Lung (tissue), 12 donors: ENCODE measurements around the gene FBF1. TPM values are rescaled to one million over a fixed set of nuclear protein-coding genes. Genes with fewer than 3 reads are reported as not detected.
A peak's percentile ranks its signal among the peaks of the same experiment; 100 is the strongest.

Source experiments
- ATAC-seq: fragments of 200-7000 bp; cut with Tn5 transposase; one replicate; pipeline ENCODE4 v1.9.1; 2020; ENCODE audit warnings: moderate number of reproducible peaks; ENCODE audit not compliant: insufficient read depth, low FRiP score
- DNase-seq, 3 donors: peaks; one replicate each; pipeline ENCODE4 v3.0.0-alpha.2; 2013 to 2017
- H3K27ac ChIP-seq, 2 donors: one replicate each; pipeline ENCODE4 v1.5.1; 2013; ENCODE audit warnings: mild to moderate bottlenecking in 2 of 2, moderate library complexity in 2 of 2, control low read depth in 1 of 2, inconsistent platforms in 1 of 2, low read depth in 1 of 2, low read length in 1 of 2
- H3K27me3 ChIP-seq, 3 donors: one replicate each; pipeline ENCODE4 v1.5.1; 2013; ENCODE audit warnings: low read length in 2 of 3; ENCODE audit not compliant: control insufficient read depth in 3 of 3, insufficient read depth in 3 of 3
- H3K36me3 ChIP-seq, 4 donors: one replicate each; pipeline ENCODE4 v1.5.1; 2013; ENCODE audit warnings: low read length in 4 of 4, mild to moderate bottlenecking in 1 of 4, moderate library complexity in 1 of 4; ENCODE audit not compliant: control insufficient read depth in 4 of 4, insufficient read depth in 4 of 4
- H3K4me1 ChIP-seq, 5 donors: one replicate each; pipeline ENCODE4 v1.5.1; 2013; ENCODE audit warnings: low read length in 5 of 5, mild to moderate bottlenecking in 2 of 5, moderate library complexity in 1 of 5; ENCODE audit not compliant: control insufficient read depth in 5 of 5, insufficient read depth in 5 of 5
- H3K4me3 ChIP-seq: one replicate; pipeline ENCODE4 v1.5.1; 2013; ENCODE audit warnings: mild to moderate bottlenecking, control low read depth, moderate library complexity
- H3K9ac ChIP-seq, 2 donors: one replicate each; pipeline ENCODE4 v1.5.1; 2013; ENCODE audit warnings: low read length in 2 of 2, control low read depth in 1 of 2; ENCODE audit not compliant: insufficient read depth in 1 of 2
- H3K9me3 ChIP-seq, 4 donors: one replicate each; pipeline ENCODE4 v1.5.1; 2013; ENCODE audit warnings: low read length in 3 of 4, mild to moderate bottlenecking in 1 of 4, moderate library complexity in 1 of 4; ENCODE audit not compliant: control insufficient read depth in 4 of 4, insufficient read depth in 3 of 4
- WGBS, 2 donors: extraction: QIAGEN DNeasy Blood & Tissue Kit; methylation state at CpG; one replicate each; pipeline ENCODE4 v1.1.7; 2013; 5-methylcytosine and 5-hydroxymethylcytosine counted together
- polyA plus RNA-seq, 2 donors: library from polyadenylated mRNA; stranded (reverse); fragments of 200-250 nt; gene quantifications; one replicate each; pipeline ENCODE4 v1.2.1, GENCODE V29; 2013
- total RNA-seq, 2 donors: library from RNA; depleted of rRNA in 1 of 2; stranded (reverse); fragments of >200 nt in 1 of 2; gene quantifications; one replicate each; pipeline ENCODE4 v1.2.1, GENCODE V29; 2014 to 2021
- TF ChIP-seq, protein P1 (sequence below): IDR thresholded peaks from 2 replicates; pipeline ENCODE4 v1.5.1; 2012; ENCODE audit warnings: mild to moderate bottlenecking; ENCODE audit errors: control extremely low read depth, extremely low read depth
- donor health status: control.
- donor health status: control.
- donor health status: Bipolar disorder and iron deficiency.
- donor health status: healthy.
- donor health status: DM: yes; HTN: yes; CAD: no.

Gene FBF1
- total and polyA plus RNA-seq, 4 donors: 4.6 to 18.7 (median 13.1) TPM

DNA sequence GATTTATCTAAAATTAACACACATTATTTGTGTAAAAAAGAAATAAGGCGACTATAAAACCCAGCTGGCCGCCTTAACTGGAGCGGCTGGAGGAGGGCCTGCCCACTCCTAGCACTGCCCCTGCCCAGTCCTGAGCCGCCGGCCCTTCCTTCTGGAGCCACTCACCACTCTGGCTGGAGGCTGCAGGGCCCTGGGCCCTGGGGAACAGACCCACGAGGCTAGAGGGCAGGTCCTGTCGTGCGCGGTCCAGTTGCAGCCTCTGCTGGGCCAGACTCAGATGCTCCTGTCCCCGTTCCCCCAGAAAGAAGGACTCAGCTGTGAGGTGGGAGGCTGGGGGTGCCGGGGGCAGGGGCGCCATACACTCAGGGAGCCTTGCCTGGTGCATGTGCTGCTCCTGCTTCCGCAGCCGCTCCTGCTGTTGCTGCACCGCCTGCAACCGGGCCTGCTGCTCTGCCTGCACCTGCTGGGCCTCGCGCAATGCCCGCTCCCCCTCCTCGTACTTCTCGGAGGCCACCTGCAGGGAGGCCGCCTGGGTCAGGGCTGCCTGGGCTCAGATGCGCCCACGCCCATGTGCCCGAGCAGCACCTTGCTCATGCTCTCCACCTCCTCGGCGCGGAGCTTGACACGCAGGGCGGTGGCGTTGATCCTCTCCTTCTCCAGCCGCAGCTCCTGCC, 27.2 kb downstream of the FBF1 start:
- Histone ChIP-seq H3K4me3 (no peak overlapping the region), H3K9me3 (no peaks in the 10 kb centered on the region), H3K36me3 (peaks cover 0 to 15% (median 2%) of the 10 kb centered on the region in 4 donors), H3K9ac (no peak overlapping the region), H3K27ac (no peak overlapping the region), H3K27me3 (no peaks in the 10 kb centered on the region), H3K4me1 (peaks cover 0 to 4% (median 0%) of the 10 kb centered on the region in 5 donors)
- 97% methylated on average over 32 of the region's 32 CpGs for WGBS, 2 donors
- ATAC-seq (no peak), DNase-seq (no peak)
- TF ChIP-seq, protein P1, sequence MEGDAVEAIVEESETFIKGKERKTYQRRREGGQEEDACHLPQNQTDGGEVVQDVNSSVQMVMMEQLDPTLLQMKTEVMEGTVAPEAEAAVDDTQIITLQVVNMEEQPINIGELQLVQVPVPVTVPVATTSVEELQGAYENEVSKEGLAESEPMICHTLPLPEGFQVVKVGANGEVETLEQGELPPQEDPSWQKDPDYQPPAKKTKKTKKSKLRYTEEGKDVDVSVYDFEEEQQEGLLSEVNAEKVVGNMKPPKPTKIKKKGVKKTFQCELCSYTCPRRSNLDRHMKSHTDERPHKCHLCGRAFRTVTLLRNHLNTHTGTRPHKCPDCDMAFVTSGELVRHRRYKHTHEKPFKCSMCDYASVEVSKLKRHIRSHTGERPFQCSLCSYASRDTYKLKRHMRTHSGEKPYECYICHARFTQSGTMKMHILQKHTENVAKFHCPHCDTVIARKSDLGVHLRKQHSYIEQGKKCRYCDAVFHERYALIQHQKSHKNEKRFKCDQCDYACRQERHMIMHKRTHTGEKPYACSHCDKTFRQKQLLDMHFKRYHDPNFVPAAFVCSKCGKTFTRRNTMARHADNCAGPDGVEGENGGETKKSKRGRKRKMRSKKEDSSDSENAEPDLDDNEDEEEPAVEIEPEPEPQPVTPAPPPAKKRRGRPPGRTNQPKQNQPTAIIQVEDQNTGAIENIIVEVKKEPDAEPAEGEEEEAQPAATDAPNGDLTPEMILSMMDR: no peak

DNA sequence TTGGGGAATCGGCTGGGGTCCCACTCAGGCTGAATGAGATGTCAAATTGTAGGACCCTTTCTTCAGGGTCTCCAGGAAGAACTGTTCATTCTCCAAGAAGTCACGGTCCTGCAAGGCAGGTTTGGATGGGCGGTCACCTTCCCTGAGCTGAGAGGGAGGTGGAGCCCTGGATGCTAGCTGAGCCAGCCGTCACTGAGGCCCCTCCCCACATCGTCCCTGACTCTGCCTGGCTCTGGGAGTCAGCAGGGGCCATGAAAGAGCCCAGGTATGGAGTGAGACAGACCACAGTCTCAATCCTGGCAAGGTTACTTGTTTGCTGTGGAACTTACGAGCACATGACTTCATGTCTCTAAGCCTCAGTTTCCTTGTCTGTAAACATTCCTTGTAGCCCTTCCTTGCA, 30.1 kb downstream of the FBF1 start:
- Histone ChIP-seq H3K9me3 (no peaks in the 10 kb centered on the region), H3K9ac (no peak overlapping the region), H3K27ac (peak overlapping the region in 1 of 2 donors; percentile 57), H3K27me3 (no peaks in the 10 kb centered on the region), H3K4me1 (peaks cover 0 to 4% (median 0%) of the 10 kb centered on the region in 5 donors), H3K36me3 (peaks cover 0 to 11% (median 2%) of the 10 kb centered on the region in 4 donors), H3K4me3 (no peak overlapping the region)
- ATAC-seq (no peak), DNase-seq (peak; percentile 31 to 61 (median 45))
- WGBS, 2 donors: 71 to 84% methylated on average over 6 of the region's 6 CpGs
- TF ChIP-seq, protein P1: no peak

DNA sequence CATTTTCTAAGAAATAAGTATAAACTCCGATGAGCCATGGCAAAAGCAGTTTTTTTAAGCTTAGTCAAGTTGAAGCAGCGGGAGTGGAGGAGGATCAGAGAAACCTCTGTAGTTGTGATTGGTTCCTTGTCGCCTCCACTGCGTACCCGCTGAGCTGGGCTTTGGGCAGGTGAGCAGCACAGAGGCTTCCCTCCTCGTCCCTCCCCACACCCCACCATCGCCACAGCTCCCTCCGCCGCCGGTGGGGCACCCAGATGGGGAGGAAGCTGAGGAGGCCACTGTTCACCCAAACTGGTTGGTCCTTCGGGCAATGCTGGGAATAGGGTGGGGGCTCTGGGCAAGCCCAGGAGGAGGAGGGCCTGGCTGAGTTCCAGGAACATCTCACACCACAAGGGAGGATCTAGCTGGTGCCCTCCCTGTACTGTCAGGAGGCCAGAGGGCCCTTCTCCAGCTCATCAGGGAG, 31.0 kb downstream of the FBF1 start:
- peak overlapping the region in 1 of 2 donors; percentile 57 for H3K27ac ChIP-seq
- WGBS, 2 donors: 45 to 55% methylated on average over 11 of the region's 11 CpGs

More for the DNA sequence above, 31.0 kb downstream of the FBF1 start:
- no peak for ATAC-seq
- peak in 1 of 3 donors; percentile 10 for DNase-seq
- H3K36me3 ChIP-seq: peaks cover 0 to 10% (median 2%) of the 10 kb centered on the region in 4 donors
- no peaks in the 10 kb centered on the region for H3K9me3 ChIP-seq
- H3K4me1 ChIP-seq: peaks cover 0 to 4% (median 0%) of the 10 kb centered on the region in 5 donors
- TF ChIP-seq, protein P1: no peak
- no peak overlapping the region for H3K9ac ChIP-seq
- H3K4me3 ChIP-seq: no peak overlapping the region
- H3K27me3 ChIP-seq: no peaks in the 10 kb centered on the region
